H9 (cell line): ENCODE results near the gene SGF29. TPM values are rescaled to one million over a fixed set of nuclear protein-coding genes. Genes with fewer than 3 reads are reported as not detected.

Source experiments
- DNase-seq: peaks from one replicate; pipeline ENCODE4 v3.0.0-alpha.2; 2017
- H2AFZ ChIP-seq: one replicate; pipeline ENCODE4 v1.6.1; 2013; ENCODE audit warnings: mild to moderate bottlenecking, low read length, control low read depth, moderate library complexity
- H2AK5ac ChIP-seq: 2 replicates; pipeline ENCODE4 v1.6.1; 2013; ENCODE audit warnings: low read length, control low read depth, mixed read lengths; ENCODE audit not compliant: insufficient read length
- H2BK120ac ChIP-seq: one replicate; pipeline ENCODE4 v1.6.1; 2013; ENCODE audit warnings: low read depth, mild to moderate bottlenecking, low read length, control low read depth, inconsistent platforms; ENCODE audit not compliant: poor library complexity, severe bottlenecking
- H2BK12ac ChIP-seq: 2 replicates; pipeline ENCODE4 v1.6.1; 2013; ENCODE audit warnings: low read length, control low read depth, mixed read lengths, low read depth; ENCODE audit not compliant: insufficient read length
- H2BK15ac ChIP-seq: 2 replicates; pipeline ENCODE4 v1.6.1; 2013; ENCODE audit warnings: low read depth, low read length, control low read depth
- H2BK20ac ChIP-seq: one replicate; pipeline ENCODE4 v1.6.1; 2013; ENCODE audit warnings: low read depth, mild to moderate bottlenecking, low read length, control low read depth, inconsistent platforms; ENCODE audit not compliant: poor library complexity, severe bottlenecking
- H2BK5ac ChIP-seq: 2 replicates; pipeline ENCODE4 v1.6.1; 2013; ENCODE audit warnings: low read length, control low read depth, mixed read lengths; ENCODE audit not compliant: insufficient read length
- H3K14ac ChIP-seq: 2 replicates; pipeline ENCODE4 v1.6.1; 2013; ENCODE audit warnings: low read length, control low read depth; ENCODE audit not compliant: insufficient read depth
- H3K18ac ChIP-seq: 2 replicates; pipeline ENCODE4 v1.6.1; 2013; ENCODE audit warnings: low read depth, mild to moderate bottlenecking, mixed read lengths, low read length, control low read depth; ENCODE audit not compliant: insufficient read length
- H3K23ac ChIP-seq: 2 replicates; pipeline ENCODE4 v1.6.1; 2013; ENCODE audit warnings: low read length, control low read depth, mixed read lengths, low read depth; ENCODE audit not compliant: insufficient read length
- H3K23me2 ChIP-seq: 2 replicates; pipeline ENCODE4 v1.6.1; 2013; ENCODE audit warnings: low read depth, mild to moderate bottlenecking, mixed read lengths, low read length, control low read depth; ENCODE audit not compliant: insufficient read length, poor library complexity, severe bottlenecking
- H3K27ac ChIP-seq: 2 replicates; pipeline ENCODE4 v1.5.1; 2013; ENCODE audit warnings: low read length, control low read depth, mixed read lengths, low read depth; ENCODE audit not compliant: insufficient read length
- H3K27me3 ChIP-seq: 2 replicates; pipeline ENCODE4 v1.6.1; 2013; ENCODE audit warnings: low read length, control low read depth, inconsistent platforms; ENCODE audit not compliant: insufficient read depth
- H3K4ac ChIP-seq: 2 replicates; pipeline ENCODE4 v1.6.1; 2013; ENCODE audit warnings: low read depth, mild to moderate bottlenecking, control low read depth, inconsistent platforms, low read length, moderate library complexity
- H3K4me1 ChIP-seq: 2 replicates; pipeline ENCODE4 v1.6.1; 2013; ENCODE audit warnings: low read length, control low read depth, inconsistent platforms; ENCODE audit not compliant: insufficient read depth
- H3K4me2 ChIP-seq: 2 replicates; pipeline ENCODE4 v1.6.1; 2013; ENCODE audit warnings: low read length, control low read depth, mixed read lengths; ENCODE audit not compliant: insufficient read length, insufficient read depth
- H3K56ac ChIP-seq: 2 replicates; pipeline ENCODE4 v1.6.1; 2013; ENCODE audit warnings: low read depth, mild to moderate bottlenecking, mixed read lengths, low read length, control low read depth; ENCODE audit not compliant: insufficient read length
- H3K79me1 ChIP-seq: 2 replicates; pipeline ENCODE4 v1.6.1; 2013; ENCODE audit warnings: low read depth, mild to moderate bottlenecking, moderate library complexity, low read length, control low read depth, inconsistent platforms; ENCODE audit not compliant: insufficient read depth, poor library complexity, severe bottlenecking
- H3K79me2 ChIP-seq: 2 replicates; pipeline ENCODE4 v1.6.1; 2013; ENCODE audit warnings: low read length, control low read depth, inconsistent platforms; ENCODE audit not compliant: insufficient read depth
- H3K9ac ChIP-seq: 2 replicates; pipeline ENCODE4 v1.6.1; 2013; ENCODE audit warnings: low read length, control low read depth, mixed read lengths; ENCODE audit not compliant: insufficient read length; ENCODE audit errors: extremely low read depth
- H3K9me3 ChIP-seq: one replicate; pipeline ENCODE4 v1.6.1; 2013; ENCODE audit warnings: low read depth, low read length, inconsistent platforms; ENCODE audit not compliant: control insufficient read depth
- H3T11ph ChIP-seq: one replicate; pipeline ENCODE4 v1.6.1; 2013; ENCODE audit warnings: mild to moderate bottlenecking, low read length, control low read depth, inconsistent platforms
- H4K20me1 ChIP-seq: one replicate; pipeline ENCODE4 v1.6.1; 2013; ENCODE audit not compliant: control insufficient read depth, insufficient read length, insufficient read depth
- H4K5ac ChIP-seq: 2 replicates; pipeline ENCODE4 v1.6.1; 2013; ENCODE audit warnings: low read depth, mild to moderate bottlenecking, mixed read lengths, low read length, control low read depth; ENCODE audit not compliant: insufficient read length
- H4K8ac ChIP-seq: replicated peaks from 2 replicates; pipeline ENCODE4 v1.6.1; 2013; ENCODE audit warnings: low read length, control low read depth, mixed read lengths, low read depth; ENCODE audit not compliant: insufficient read length
- H4K91ac ChIP-seq: 2 replicates; pipeline ENCODE4 v1.6.1; 2013; ENCODE audit warnings: low read depth, mild to moderate bottlenecking, moderate library complexity, mixed read lengths, low read length, control low read depth; ENCODE audit not compliant: insufficient read length
- H3K27ac Mint-ChIP-seq, 3 experiments: 2 replicates in 2 of 3; 3 replicates in 1 of 3; pipeline ENCODE4 v1.8.0; 2020 to 2021; ENCODE audit warnings: mixed read lengths in 3 of 3, mild to moderate bottlenecking in 1 of 3, moderate library complexity in 1 of 3
- H3K27me3 Mint-ChIP-seq: 2 replicates; pipeline ENCODE4 v1.8.0; 2021; ENCODE audit warnings: low read depth, mild to moderate bottlenecking, moderate library complexity, mixed read lengths
- H3K36me3 Mint-ChIP-seq, 3 experiments: 2 replicates in 2 of 3; 3 replicates in 1 of 3; pipeline ENCODE4 v1.8.0; 2020 to 2021; ENCODE audit warnings: low read depth in 3 of 3, mixed read lengths in 3 of 3; ENCODE audit not compliant: insufficient read depth in 1 of 3
- H3K4me1 Mint-ChIP-seq, 2 experiments: 2 replicates each; pipeline ENCODE4 v1.8.0; 2020; ENCODE audit warnings: mixed read lengths in 2 of 2
- H3K4me3 Mint-ChIP-seq, 2 experiments: 2 replicates in 1 of 2; 3 replicates in 1 of 2; pipeline ENCODE4 v1.8.0; 2020 to 2021; ENCODE audit warnings: mild to moderate bottlenecking in 2 of 2, mixed read lengths in 2 of 2, moderate library complexity in 1 of 2
- H3K9me3 Mint-ChIP-seq, 2 experiments: 2 replicates in 1 of 2; 3 replicates in 1 of 2; pipeline ENCODE4 v1.8.0; 2020; ENCODE audit warnings: mild to moderate bottlenecking in 2 of 2, mixed read lengths in 2 of 2, moderate library complexity in 1 of 2
- CTCF ChIP-seq: fragments of 200-600 bp; sonication (generic); conservative IDR thresholded peaks from 3 replicates; pipeline ENCODE4 v1.8.0; 2021; ENCODE audit warnings: antibody characterized with exemption, mild to moderate bottlenecking
- WGBS: extraction: QIAGEN DNeasy Blood & Tissue Kit; methylation state at CpG from one replicate; pipeline ENCODE4 v1.1.7; 2013; ENCODE audit warnings: missing lambda C conversion rate, low lambda C conversion rate, mixed read lengths; ENCODE audit not compliant: insufficient read length; ENCODE audit errors: extremely low coverage; 5-methylcytosine and 5-hydroxymethylcytosine counted together
- total RNA-seq: library from RNA; stranded (reverse); gene quantifications from 2 replicates; pipeline ENCODE4 v1.2.1, GENCODE V29; 2021

The SGF29 gene
- total RNA-seq, 1 experiment from 2014 or later, result 24.8 TPM

DNA sequence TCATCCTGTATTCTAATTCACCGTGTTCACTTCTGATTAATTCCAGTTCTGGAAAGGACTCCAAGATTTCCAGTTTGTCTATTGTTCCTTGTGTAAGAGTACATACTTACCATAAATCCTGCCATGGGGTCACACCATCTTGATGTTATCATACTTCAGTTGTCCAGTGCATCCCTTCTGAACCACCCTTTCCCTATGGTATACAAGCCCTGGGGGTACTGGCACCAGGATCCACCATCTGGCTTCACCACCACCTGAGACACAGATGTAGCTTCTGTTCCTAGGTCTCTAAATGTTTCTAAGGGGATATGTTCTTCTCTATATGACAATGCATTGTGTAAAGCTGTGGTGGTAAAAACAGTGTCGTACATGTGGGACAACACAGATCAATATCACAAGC, 21.2 kb downstream of the SGF29 start:
- WGBS, result no CpG with 5 or more reads among the region's 2 CpGs
- Histone ChIP-seq H4K91ac (no peak overlapping the region), H3K4me2 (no peak overlapping the region)

More for the DNA sequence above, 21.2 kb downstream of the SGF29 start:
- H3K27ac ChIP-seq, result no peak overlapping the region
- no peak overlapping the region for H2BK120ac ChIP-seq
- H2AK5ac ChIP-seq, result no peak overlapping the region
- Mint-ChIP-seq H3K27me3 (no peaks in the 10 kb centered on the region), H3K4me3 (no peak overlapping the region), H3K27ac (no peak overlapping the region), H3K36me3 (peaks cover 0 to 3% (median 2%) of the 10 kb centered on the region in 3 experiments; a peak in 2 of 7 replicates), H3K9me3 (no peaks in the 10 kb centered on the region), H3K4me1 (peaks cover 27 to 28% of the 10 kb centered on the region in 2 experiments)
- TF ChIP-seq CTCF, result no peak
- H3K14ac ChIP-seq, result no peak overlapping the region
- H4K5ac ChIP-seq, result no peak overlapping the region
- H3K79me1 ChIP-seq, result no peaks in the 10 kb centered on the region
- no peak overlapping the region for H3K23ac ChIP-seq
- H3K18ac ChIP-seq, result no peak overlapping the region
- no peak overlapping the region for H2AFZ ChIP-seq
- no peaks in the 10 kb centered on the region for H3K9me3 ChIP-seq
- no peaks in the 10 kb centered on the region; the same call in 1 of the 2 replicates for H3K4me1 ChIP-seq
- H3T11ph ChIP-seq, result no peak overlapping the region
- no peaks in the 10 kb centered on the region for H3K27me3 ChIP-seq
- no peaks in the 10 kb centered on the region for H3K79me2 ChIP-seq
- H2BK12ac ChIP-seq, result no peak overlapping the region
- H3K4ac ChIP-seq, result no peak overlapping the region
- H4K8ac ChIP-seq, result no peak overlapping the region
- no peaks in the 10 kb centered on the region for H3K23me2 ChIP-seq
- no peak overlapping the region for H3K9ac ChIP-seq
- H3K56ac ChIP-seq, result no peak overlapping the region
- no peaks in the 10 kb centered on the region for H4K20me1 ChIP-seq
- DNase-seq, result no peak
- no peak overlapping the region for H2BK20ac ChIP-seq
- H2BK15ac ChIP-seq, result no peak overlapping the region
- H2BK5ac ChIP-seq, result no peak overlapping the region
